Small intestine (tissue), 16 donors: ENCODE data around the gene PCDHGB5. TPM values are rescaled to one million over a fixed set of nuclear protein-coding genes. Genes with fewer than 3 reads are reported as not detected.
"Not testable (repeated sequence)": the region's sequence is repeated elsewhere in the genome, so short reads cannot be mapped to it uniquely, and the experiment has no call there.

Source experiments
- DNase-seq, 2 donors: peaks; one replicate each; pipeline versions ENCODE4 v3.0.0 to v3.0.0-alpha.2; 2013
- FAIRE-seq: peaks from 2 replicates; lab custom pipeline; 2012; peaks lifted over from hg19 to GRCh38; lab: Jason Lieb, UNC
- H3K27ac ChIP-seq, 3 donors: one replicate each; pipeline ENCODE4 v1.5.1; 2013; ENCODE audit warnings: low read length in 2 of 3, mild to moderate bottlenecking in 2 of 3, control low read depth in 1 of 3, inconsistent platforms in 1 of 3, low read depth in 1 of 3, moderate library complexity in 1 of 3
- H3K27me3 ChIP-seq, 3 donors: one replicate each; pipeline ENCODE4 v1.6.1; 2013; ENCODE audit warnings: low read length in 3 of 3, inconsistent platforms in 1 of 3; ENCODE audit not compliant: control insufficient read depth in 3 of 3, insufficient read depth in 3 of 3
- H3K36me3 ChIP-seq, 3 donors: one replicate each; pipeline ENCODE4 v1.6.1; 2013; ENCODE audit warnings: low read length in 3 of 3, inconsistent platforms in 1 of 3, low read depth in 1 of 3, mild to moderate bottlenecking in 1 of 3, moderate library complexity in 1 of 3; ENCODE audit not compliant: control insufficient read depth in 3 of 3, insufficient read depth in 2 of 3
- H3K4me1 ChIP-seq, 3 donors: one replicate each; pipeline ENCODE4 v1.6.1; 2013; ENCODE audit warnings: low read length in 2 of 3, inconsistent platforms in 1 of 3, low read depth in 1 of 3, mild to moderate bottlenecking in 1 of 3, moderate library complexity in 1 of 3; ENCODE audit not compliant: control insufficient read depth in 3 of 3, insufficient read depth in 2 of 3
- H3K4me3 ChIP-seq, 3 donors: one replicate each; pipeline ENCODE4 v1.5.1; 2013; ENCODE audit warnings: low read length in 3 of 3, control low read depth in 1 of 3, inconsistent platforms in 1 of 3, low read depth in 1 of 3, mild to moderate bottlenecking in 1 of 3, moderate library complexity in 1 of 3
- H3K9me3 ChIP-seq, 2 donors: one replicate each; pipeline ENCODE4 v1.6.1; 2013; ENCODE audit warnings: low read depth in 1 of 2, low read length in 1 of 2; ENCODE audit not compliant: control insufficient read depth in 2 of 2, insufficient read depth in 1 of 2
- WGBS, 3 donors: extraction: QIAGEN DNeasy Blood & Tissue Kit; methylation state at CpG; one replicate each; pipeline ENCODE4 v1.1.7; 2013; 5-methylcytosine and 5-hydroxymethylcytosine counted together
- long read RNA-seq, 10 donors: transcript quantifications; one replicate each; lab custom pipeline, GENCODE V29; 2026
- polyA plus RNA-seq, 4 donors: library from polyadenylated mRNA; stranded (reverse) in 3 of 4; unstranded in 1 of 4; fragments of 200-250 nt in 3 of 4; fragments of 120-200 nt in 1 of 4; gene quantifications; one replicate each; pipeline versions ENCODE4 v1.2.1 to v1.2.3, GENCODE V29; 2013
- donor health status: healthy with polysubstance abuse.
- donor health status: control.
- donor health status: control.
- donor health status: Bipolar disorder and iron deficiency.
- donor health status: healthy.

Gene PCDHGB5
- polyA plus RNA-seq, result 1 to 10 TPM in 2 of 4 donors, under 1 TPM in 1, not detected in 1; 0.27 to 1.6 (median 1.2) TPM
- long read RNA-seq, donor 1, full-length matches to known transcripts, result 4 of 4 reads
- long read RNA-seq, donor 1, partial matches to known transcripts, result 0 of 4 reads
- long read RNA-seq, donor 1, other reads (novel, unspliced or antisense), result 0 of 4 reads
- long read RNA-seq, donor 2, result 0 reads
- long read RNA-seq, donor 3, full-length matches to known transcripts, result 2 of 2 reads
- long read RNA-seq, donor 3, partial matches to known transcripts, result 0 of 2 reads
- long read RNA-seq, donor 3, other reads (novel, unspliced or antisense), result 0 of 2 reads
- long read RNA-seq, donor 4, result 0 reads
- long read RNA-seq, donor 5, partial matches to known transcripts, result 0 of 1 reads
- long read RNA-seq, donor 5, other reads (novel, unspliced or antisense), result 0 of 1 reads
- long read RNA-seq, donor 6, partial matches to known transcripts, result 0 of 1 reads
- long read RNA-seq, donor 6, other reads (novel, unspliced or antisense), result 0 of 1 reads
- long read RNA-seq, donor 7, full-length matches to known transcripts, result 5 of 5 reads
- long read RNA-seq, donor 7, partial matches to known transcripts, result 0 of 5 reads
- long read RNA-seq, donor 7, other reads (novel, unspliced or antisense), result 0 of 5 reads
- long read RNA-seq, donor 8, result 0 reads
- long read RNA-seq, donor 9, partial matches to known transcripts, result 0 of 1 reads
- long read RNA-seq, donor 9, other reads (novel, unspliced or antisense), result 0 of 1 reads
- long read RNA-seq, donor 10, partial matches to known transcripts, result 0 of 1 reads
- long read RNA-seq, donor 10, other reads (novel, unspliced or antisense), result 0 of 1 reads

GRCh38 chr5:141397756-141398551 is at the start of gene PCDHGB5:
PCDHGB5 (plus strand) TSS chr5:141397947; CDS start chr5:141398128, 181 bp downstream.
- WGBS, 3 donors, result 7 to 19% (median 17%) methylated on average over 23 to 25 of the region's 43 CpGs
- not testable (repeated sequence) for FAIRE-seq, H3K4me1 ChIP-seq, H3K27ac ChIP-seq, H3K36me3 ChIP-seq
- peaks cover 0 to 51% of the 10 kb centered on the region in 2 donors for H3K9me3 ChIP-seq
- H3K4me3 ChIP-seq, result peak within 1 kb of the TSS in 2 of 3 donors; percentile 22 to 26
- peak; percentile 35 to 37 for DNase-seq
- H3K27me3 ChIP-seq, result peaks cover 0 to 35% (median 23%) of the 10 kb centered on the region in 3 donors

- no peak for FAIRE-seq
- Histone ChIP-seq H3K4me1 (no peaks in the 10 kb centered on the region), H3K27me3 (peaks cover 2 to 20% (median 13%) of the 10 kb centered on the region in 3 donors), H3K27ac (no peak within 1 kb of the TSS), H3K4me3 (no peak within 1 kb of the TSS), H3K9me3 (peaks cover 2 to 55% of the 10 kb centered on the region in 2 donors), H3K36me3 (no peaks in the 10 kb centered on the region)
- DNase-seq, result peak in 1 of 2 donors; percentile 15
- 28 to 37% (median 37%) methylated on average over 29 of the region's 29 CpGs for WGBS, 3 donors
These were observed 47.7 kb upstream of the PCDHGB5 start, which contains the start of gene PCDHGB1 for GRCh38 chr5:141349917-141350619. PCDHGB1 (plus strand) TSS chr5:141350099; CDS start chr5:141350261, 162 bp downstream.

GRCh38 chr5:141351591-141351990 is 46.2 kb upstream of the PCDHGB5 start:
- Histone ChIP-seq H3K4me1 (no peaks in the 10 kb centered on the region), H3K4me3 (no peak overlapping the region), H3K27me3 (peaks cover 2 to 19% (median 10%) of the 10 kb centered on the region in 3 donors), H3K36me3 (no peaks in the 10 kb centered on the region), H3K27ac (no peak overlapping the region), H3K9me3 (peaks cover 2 to 57% of the 10 kb centered on the region in 2 donors)
- FAIRE-seq (no peak), DNase-seq (no peak)
- 40 to 63% (median 58%) methylated on average over 28 to 35 of the region's 36 CpGs for WGBS, 3 donors

- no peaks in the 10 kb centered on the region for H3K4me1 ChIP-seq
- no peaks in the 10 kb centered on the region for H3K36me3 ChIP-seq
- H3K27ac ChIP-seq, result no peak within 1 kb of the TSS
- WGBS, 3 donors, result 21 to 49% (median 38%) methylated on average over 29 of the region's 29 CpGs
- FAIRE-seq, result no peak
- no peak within 1 kb of the TSS for H3K4me3 ChIP-seq
- DNase-seq, result no peak
- H3K27me3 ChIP-seq, result peaks cover 2 to 20% (median 10%) of the 10 kb centered on the region in 3 donors
- peaks cover 2 to 58% of the 10 kb centered on the region in 2 donors for H3K9me3 ChIP-seq
These were observed 42.8 kb upstream of the PCDHGB5 start, which contains the start of gene PCDHGA4 for GRCh38 chr5:141354900-141355469. PCDHGA4 (plus strand) TSS chr5:141355021; CDS start chr5:141355108, 87 bp downstream.

GRCh38 chr5:141355641-141356040 is 42.1 kb upstream of the PCDHGB5 start:
- DNase-seq, result no peak
- WGBS, 3 donors, result 55 to 73% (median 69%) methylated on average over 24 of the region's 24 CpGs
- no peak for FAIRE-seq
- Histone ChIP-seq H3K4me3 (no peak overlapping the region), H3K9me3 (peaks cover 2 to 58% of the 10 kb centered on the region in 2 donors), H3K27me3 (peaks cover 2 to 22% (median 15%) of the 10 kb centered on the region in 3 donors), H3K4me1 (no peaks in the 10 kb centered on the region), H3K36me3 (no peaks in the 10 kb centered on the region), H3K27ac (no peak overlapping the region)

GRCh38 chr5:141356133-141356532 is 41.6 kb upstream of the PCDHGB5 start:
- no peak overlapping the region for H3K4me3 ChIP-seq
- H3K36me3 ChIP-seq, result no peaks in the 10 kb centered on the region
- H3K27ac ChIP-seq, result no peak overlapping the region
- 67 to 73% (median 73%) methylated on average over 5 of the region's 5 CpGs for WGBS, 3 donors
- H3K27me3 ChIP-seq, result peaks cover 2 to 19% (median 16%) of the 10 kb centered on the region in 3 donors
- no peaks in the 10 kb centered on the region for H3K4me1 ChIP-seq
- peaks cover 2 to 59% of the 10 kb centered on the region in 2 donors for H3K9me3 ChIP-seq
- FAIRE-seq (no peak), DNase-seq (no peak)

- Histone ChIP-seq H3K36me3 (no peaks in the 10 kb centered on the region), H3K27ac (no peak overlapping the region), H3K4me3 (no peak overlapping the region), H3K9me3 (peaks cover 0 to 59% of the 10 kb centered on the region in 2 donors), H3K27me3 (peaks cover 2 to 21% (median 18%) of the 10 kb centered on the region in 3 donors), H3K4me1 (no peaks in the 10 kb centered on the region)
- DNase-seq (no peak), FAIRE-seq (no peak)
- 54 to 62% (median 54%) methylated on average over 19 of the region's 19 CpGs for WGBS, 3 donors
These were observed 40.8 kb upstream of the PCDHGB5 start for GRCh38 chr5:141356950-141357349.
